ENCODE measurements around the gene BASP1.
"Not testable (repeated sequence)": the region's sequence is repeated elsewhere in the genome, so short reads cannot be mapped to it uniquely, and the experiment has no call there.

Gene BASP1

DNA sequence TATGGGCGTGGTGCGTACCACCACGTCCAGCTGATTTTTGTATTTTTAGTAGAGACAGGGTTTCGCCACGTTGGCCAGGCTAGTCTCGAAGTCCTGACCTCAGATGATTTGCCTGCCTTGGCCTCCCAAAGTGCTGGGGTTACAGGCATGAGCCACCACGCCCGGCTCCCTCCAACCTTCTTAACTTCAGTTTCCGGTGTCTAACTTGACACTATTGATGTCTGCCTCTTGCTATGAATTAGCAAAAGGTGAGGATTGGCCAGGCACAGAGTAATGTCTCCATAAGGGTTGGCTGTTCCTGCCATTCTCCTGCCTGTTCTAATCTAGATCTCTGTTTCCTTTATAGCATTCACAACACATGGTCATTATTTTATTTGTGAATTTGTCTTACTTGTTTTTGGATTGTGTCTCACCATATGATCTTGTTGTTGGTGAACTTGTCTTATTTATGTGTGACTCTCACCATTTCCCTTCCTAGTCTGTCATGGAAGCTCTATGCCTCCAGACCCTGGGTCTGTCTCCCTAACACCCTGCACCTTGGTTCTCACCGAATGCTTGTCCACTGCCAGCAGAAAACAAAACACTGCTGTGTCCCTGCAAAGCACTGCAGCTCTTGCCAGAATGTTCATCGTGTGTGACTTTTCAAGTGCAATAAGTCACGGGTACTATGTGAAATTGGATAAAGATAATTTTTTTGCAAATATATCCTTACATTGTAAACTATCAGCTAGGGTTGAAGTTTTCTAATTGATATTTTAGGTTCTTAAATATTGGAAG lies 26.0 kb downstream of the BASP1 start:
- DNase-seq (ENCODE audit: low read depth, low spot score): no peak
- H3K27ac ChIP-seq: no peak overlapping the region

- peak overlapping the region; percentile 70 for H3K27ac ChIP-seq
Observed at GRCh38 chr5:17249029-17249634, 31.7 kb downstream of the BASP1 start.

GRCh38 chr5:17249841-17250240 lies 32.4 kb downstream of the BASP1 start:
- H3K27ac ChIP-seq: peak overlapping the region; percentile 70
- DNase-seq (ENCODE audit: low read depth, low spot score): not testable (repeated sequence)

More at GRCh38 chr5:17249029-17249634, 31.7 kb downstream of the BASP1 start:
- peak; percentile 81 for DNase-seq (ENCODE audit: low read depth, low spot score)

DNA sequence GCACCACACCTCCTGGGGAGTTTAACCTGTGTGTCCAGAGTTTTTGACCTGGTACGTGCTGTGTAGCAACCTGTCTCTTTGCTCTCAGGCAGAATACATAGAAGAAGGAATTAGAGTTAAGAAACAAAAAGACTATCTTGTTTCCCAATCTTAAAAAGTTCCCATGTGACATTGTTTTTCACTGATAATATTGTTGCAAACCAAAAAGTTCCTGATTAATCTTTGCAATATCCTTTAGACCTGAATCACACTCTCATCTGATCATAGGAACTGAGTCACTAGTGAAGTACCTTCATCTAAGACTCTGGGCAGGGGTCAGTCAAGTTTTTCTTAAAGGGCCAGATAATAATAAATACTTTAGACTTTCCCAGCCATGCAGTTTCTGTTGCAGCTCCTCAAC lies 35.1 kb downstream of the BASP1 start:
- no peak for DNase-seq (ENCODE audit: low read depth, low spot score)
- peak overlapping the region; percentile 40 for H3K27ac ChIP-seq

DNA sequence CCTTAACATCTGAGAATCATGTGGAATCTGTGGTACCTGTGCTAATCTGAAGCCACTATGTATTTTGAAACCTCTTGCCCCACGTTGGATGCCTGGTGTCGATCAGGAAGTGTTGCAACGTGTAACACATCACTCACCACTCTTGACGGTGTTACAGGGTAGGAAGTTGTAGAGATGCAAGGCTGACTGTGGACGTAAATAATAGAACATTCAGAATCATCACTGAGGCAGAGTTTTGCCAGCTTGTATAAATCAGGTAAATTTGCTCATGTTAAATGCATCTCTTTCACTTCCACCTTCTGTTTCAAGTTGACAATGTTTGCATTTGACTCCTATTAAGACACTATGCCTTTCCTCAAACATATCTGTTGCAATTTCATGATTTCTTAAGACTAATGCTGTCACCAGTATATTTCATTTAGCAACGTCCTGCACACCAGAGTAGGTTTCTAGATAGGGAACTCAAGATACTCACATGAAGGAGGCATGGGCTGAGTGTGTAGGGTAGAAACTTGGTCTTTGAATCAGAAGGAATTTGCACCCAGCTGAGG lies 38.1 kb downstream of the BASP1 start:
- no peak for DNase-seq (ENCODE audit: low read depth, low spot score)
- peak overlapping the region; percentile 34 for H3K27ac ChIP-seq

- H3K27ac ChIP-seq: no peak overlapping the region
- no peak for DNase-seq (ENCODE audit: low read depth, low spot score)
Observed at GRCh38 chr5:17256171-17256570, 38.7 kb downstream of the BASP1 start.

GRCh38 chr5:17256839-17257238 lies 39.4 kb downstream of the BASP1 start:
- no peak for DNase-seq (ENCODE audit: low read depth, low spot score)

DNA sequence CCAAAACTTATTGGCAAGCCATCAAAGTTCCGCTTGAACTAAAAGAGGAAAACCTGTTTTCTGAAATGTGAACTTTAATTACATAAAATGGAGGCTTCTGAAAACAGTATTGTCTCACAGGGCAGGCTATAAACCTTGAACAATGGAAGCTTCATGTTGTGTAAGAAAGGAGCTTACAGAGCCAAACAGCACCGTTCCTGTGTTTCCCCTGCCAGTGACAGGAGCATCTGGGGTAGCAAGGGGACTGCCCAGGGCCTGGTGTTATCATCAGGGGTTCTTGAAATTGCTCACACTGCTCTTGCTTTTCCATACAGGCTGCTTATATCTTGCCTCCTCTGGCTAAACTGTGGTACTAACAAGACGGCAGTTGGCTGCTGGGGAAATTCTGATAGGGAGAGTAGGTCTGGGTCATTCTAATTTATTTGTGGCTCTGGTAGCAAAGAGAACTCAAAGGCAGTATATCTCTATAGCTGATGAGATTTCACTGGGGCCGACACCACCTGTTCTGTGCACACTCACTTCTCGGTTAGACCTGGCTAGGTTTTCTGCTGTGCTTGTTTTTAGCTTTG lies 40.4 kb downstream of the BASP1 start:
- DNase-seq (ENCODE audit: low read depth, low spot score): no peak

More at GRCh38 chr5:17256839-17257238, 39.4 kb downstream of the BASP1 start:
- no peak overlapping the region for H3K27ac ChIP-seq

GRCh38 chr5:17258431-17258830 lies 41.0 kb downstream of the BASP1 start:
- peak overlapping the region; percentile 45 for H3K27ac ChIP-seq
- no peak for DNase-seq (ENCODE audit: low read depth, low spot score)

More for the DNA sequence above, 40.4 kb downstream of the BASP1 start:
- peak overlapping the region; percentile 45 for H3K27ac ChIP-seq

- not testable (repeated sequence) for DNase-seq (ENCODE audit: low read depth, low spot score); H3K27ac ChIP-seq
Observed at GRCh38 chr5:17259012-17259411, 41.6 kb downstream of the BASP1 start.

DNA sequence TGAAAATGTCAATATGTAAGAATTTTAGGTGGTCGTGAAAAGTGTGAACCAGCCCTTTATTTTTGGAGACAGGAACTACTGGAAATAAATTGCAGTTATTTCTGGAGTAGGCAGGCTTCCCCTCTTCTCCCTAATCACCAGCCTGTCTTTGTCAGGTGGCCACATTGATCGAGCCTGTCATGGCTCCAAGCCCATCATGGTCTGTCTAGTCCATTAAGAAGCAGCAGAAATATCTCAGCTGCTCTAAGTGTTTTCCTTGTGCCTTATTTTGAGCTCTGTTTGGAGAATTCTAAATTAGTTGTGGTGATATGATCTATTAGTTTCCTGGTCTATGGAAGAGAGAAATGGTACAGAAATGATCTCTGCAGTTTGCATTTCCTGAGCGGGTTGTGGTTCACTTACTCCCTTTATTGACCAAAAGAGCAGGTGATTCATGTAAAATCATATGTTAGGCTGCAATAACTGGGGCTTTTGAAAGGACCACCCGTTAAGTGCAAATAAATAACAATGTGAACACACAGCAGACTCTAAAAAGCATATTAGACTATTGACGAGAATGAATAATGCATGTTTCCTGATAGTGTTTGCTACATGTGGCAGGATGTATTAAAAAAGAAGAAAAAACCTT lies 42.3 kb downstream of the BASP1 start:
- no peak overlapping the region for H3K27ac ChIP-seq
- no peak for DNase-seq (ENCODE audit: low read depth, low spot score)

GRCh38 chr5:17260549-17260948 lies 43.1 kb downstream of the BASP1 start:
- no peak for DNase-seq (ENCODE audit: low read depth, low spot score)
- no peak overlapping the region for H3K27ac ChIP-seq

DNA sequence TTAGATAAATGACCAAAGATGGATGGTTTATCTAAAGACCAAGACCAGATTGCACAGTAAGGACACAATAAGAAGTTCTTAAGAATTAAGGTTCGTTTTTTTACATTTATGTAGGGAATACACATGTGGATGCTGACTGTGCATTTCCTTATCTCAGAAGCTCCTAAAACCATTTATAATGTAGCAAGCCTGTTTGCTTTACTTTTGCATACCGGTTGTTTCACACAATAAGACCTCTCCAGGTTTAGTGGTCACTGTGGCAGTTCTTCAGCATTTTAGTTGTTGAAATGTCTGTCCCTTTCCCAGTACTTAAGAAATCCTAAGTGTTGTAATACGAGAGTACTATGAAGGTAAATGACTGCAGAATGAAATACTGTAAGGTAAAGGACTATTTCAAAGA lies 43.6 kb downstream of the BASP1 start:
- no peak for DNase-seq (ENCODE audit: low read depth, low spot score)

GRCh38 chr5:17265041-17265440 lies 47.6 kb downstream of the BASP1 start:
- DNase-seq (ENCODE audit: low read depth, low spot score): no peak
- H3K27ac ChIP-seq: no peak overlapping the region

More for the DNA sequence above, 43.6 kb downstream of the BASP1 start:
- no peak overlapping the region for H3K27ac ChIP-seq

GRCh38 chr5:17267106-17267505 lies 49.7 kb downstream of the BASP1 start:
- DNase-seq (ENCODE audit: low read depth, low spot score): no peak
- H3K27ac ChIP-seq: no peak overlapping the region

- no peak for DNase-seq (ENCODE audit: low read depth, low spot score)
- H3K27ac ChIP-seq: no peak overlapping the region
Observed at GRCh38 chr5:17269201-17269600, 51.8 kb downstream of the BASP1 start.

DNA sequence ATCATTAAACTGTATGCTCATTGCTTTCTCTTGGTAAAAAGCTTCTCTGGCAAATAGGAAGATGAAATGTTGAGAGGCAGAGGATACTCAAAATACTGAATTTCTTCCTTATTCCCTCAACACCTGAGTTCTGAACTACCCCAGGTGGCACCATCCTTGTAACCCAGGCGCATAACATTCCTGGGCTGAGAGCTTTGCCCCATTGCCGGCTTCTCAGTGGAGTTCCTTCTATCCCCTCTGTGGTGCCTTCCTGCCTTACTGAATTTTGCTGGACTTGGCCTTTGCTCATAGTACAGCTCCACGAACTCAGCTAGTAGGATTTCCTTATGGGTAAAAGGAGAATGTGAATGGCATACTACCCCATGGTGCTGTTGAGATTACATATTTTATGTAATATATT lies 54.7 kb downstream of the BASP1 start:
- DNase-seq (ENCODE audit: low read depth, low spot score): no peak

GRCh38 chr5:17275289-17276158 lies 58.1 kb downstream of the BASP1 start:
- DNase-seq (ENCODE audit: low read depth, low spot score): no peak
- H3K27ac ChIP-seq: no peak overlapping the region

More for the DNA sequence above, 54.7 kb downstream of the BASP1 start:
- H3K27ac ChIP-seq: no peak overlapping the region

DNA sequence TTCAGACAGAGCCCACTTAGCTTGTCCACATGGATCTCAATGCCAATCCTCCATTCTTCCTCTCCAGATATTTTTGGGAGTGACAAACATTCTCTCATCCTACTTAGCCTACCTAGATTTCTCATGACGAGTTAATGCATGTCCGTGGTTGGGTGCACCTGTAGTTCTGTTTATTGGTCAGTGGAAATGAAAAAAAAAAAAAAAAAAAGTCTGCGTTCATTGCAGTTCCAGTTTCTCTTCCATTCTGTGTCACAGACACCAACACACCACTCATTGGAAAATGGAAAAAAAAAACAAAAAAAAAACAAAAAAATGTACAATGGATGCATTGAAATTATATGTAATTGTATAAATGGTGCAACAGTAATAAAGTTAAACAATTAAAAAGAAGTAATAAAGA lies 59.0 kb downstream of the BASP1 start:
- no peak overlapping the region for H3K27ac ChIP-seq
- DNase-seq (ENCODE audit: low read depth, low spot score): no peak

GRCh38 chr5:17277907-17278306 lies 60.5 kb downstream of the BASP1 start:
- no peak for DNase-seq (ENCODE audit: low read depth, low spot score)
- no peak overlapping the region for H3K27ac ChIP-seq

Measured in epithelial cell of prostate (primary cell).